NB4 (cell line): ENCODE results near the gene HDGFL3.

ENCODE experiments used
- CTCF ChIP-seq: IDR thresholded peaks from one replicate; pipeline ENCODE4 v1.5.1; 2012; ENCODE audit warnings: low read depth, low read length
- MYC ChIP-seq: IDR thresholded peaks from 2 replicates; pipeline ENCODE4 v1.6.1; 2011; ENCODE audit warnings: low read depth, low read length
- POLR2A ChIP-seq: IDR thresholded peaks from 2 replicates; pipeline ENCODE4 v1.6.1; 2011; ENCODE audit warnings: mild to moderate bottlenecking; ENCODE audit not compliant: insufficient read length; ENCODE audit errors: extremely low read depth

DNA sequence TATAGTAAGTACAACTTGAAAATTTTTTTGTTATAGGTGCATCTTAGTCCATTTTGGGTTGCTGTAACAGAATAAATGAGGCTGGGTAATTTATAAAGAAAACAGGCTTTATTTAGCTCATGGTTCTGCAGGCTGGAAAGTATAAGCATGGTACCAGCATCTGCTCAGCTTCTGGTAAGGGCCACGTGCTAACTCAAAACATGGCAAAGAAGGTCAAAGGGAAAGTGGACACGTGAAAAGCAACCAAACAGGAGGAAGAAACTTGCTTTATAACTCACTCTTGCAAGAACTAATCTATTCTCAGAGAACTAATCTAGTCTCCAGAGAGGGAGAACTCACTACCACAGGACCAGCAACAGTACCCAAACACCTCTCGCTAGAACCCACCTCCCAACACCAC is 9.1 kb downstream of the HDGFL3 start:
- TF ChIP-seq CTCF: no peak
- no peak for TF ChIP-seq POLR2A
- TF ChIP-seq MYC: no peak
